HG02938 (cell line): ENCODE measurements around the gene C3AR1.

Experiments used
- ATAC-seq: cut with Tn5 transposase; IDR thresholded peaks from one replicate; pipeline ENCODE4 v1.9.1; 2021; ENCODE audit warnings: mild to moderate bottlenecking, moderate library complexity; ENCODE audit not compliant: unreplicated experiment

Gene C3AR1

GRCh38 chr12:8058506-8058905, 7.7 kb downstream of the C3AR1 start:
- ATAC-seq, result no peak

- ATAC-seq, result no peak
Measured at GRCh38 chr12:8057839-8058238, 8.3 kb downstream of the C3AR1 start.

DNA sequence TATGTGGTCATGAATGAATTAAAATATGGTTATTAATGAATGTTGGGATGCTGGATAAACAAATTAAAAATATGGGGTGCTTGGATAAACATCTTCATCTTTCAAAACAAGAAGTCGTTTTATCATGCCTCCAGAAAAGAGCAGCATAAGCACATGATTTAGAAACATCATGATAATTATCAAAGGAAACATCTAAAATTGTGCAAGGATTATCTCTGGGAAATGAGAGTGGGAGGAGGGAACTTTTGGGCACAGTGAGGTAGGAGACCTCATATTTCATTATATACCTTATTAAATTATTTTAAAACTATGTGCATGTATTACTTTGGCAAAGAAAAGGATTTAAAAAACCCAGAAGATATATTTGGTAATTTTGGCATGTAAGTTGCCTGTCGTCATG, 8.9 kb downstream of the C3AR1 start:
- ATAC-seq, result no peak

- no peak for ATAC-seq
Measured at GRCh38 chr12:8054816-8055215, 11.3 kb downstream of the C3AR1 start.

- no peak for ATAC-seq
Measured at GRCh38 chr12:8052679-8053078, 13.5 kb downstream of the C3AR1 start.

- ATAC-seq, result no peak
Measured at GRCh38 chr12:8050600-8051250, 15.4 kb downstream of the C3AR1 start.

- ATAC-seq, result no peak
Measured at GRCh38 chr12:8048906-8049305, 17.3 kb downstream of the C3AR1 start.

DNA sequence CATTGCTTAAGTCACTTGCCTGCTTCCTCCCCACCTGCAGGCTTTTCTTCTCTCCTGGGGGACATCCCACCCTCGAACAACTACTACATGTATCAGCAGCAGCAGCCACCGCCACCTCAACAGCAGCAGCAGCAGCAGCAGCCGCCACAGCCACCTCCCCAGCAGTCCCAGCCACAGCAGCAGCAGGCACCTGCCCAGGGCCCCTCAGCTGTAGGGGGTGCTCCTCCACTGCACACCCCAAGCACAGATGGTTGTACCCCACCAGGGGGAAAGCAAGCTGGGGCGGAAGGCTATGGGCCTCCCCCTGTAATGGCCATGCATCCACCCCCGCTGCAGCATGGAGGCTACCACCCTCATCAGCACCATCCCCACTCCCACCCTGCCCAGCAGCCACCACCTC, 18.3 kb downstream of the C3AR1 start:
- no peak for ATAC-seq

- no peak for ATAC-seq
Measured at GRCh38 chr12:8045952-8046944, 19.9 kb downstream of the C3AR1 start.

DNA sequence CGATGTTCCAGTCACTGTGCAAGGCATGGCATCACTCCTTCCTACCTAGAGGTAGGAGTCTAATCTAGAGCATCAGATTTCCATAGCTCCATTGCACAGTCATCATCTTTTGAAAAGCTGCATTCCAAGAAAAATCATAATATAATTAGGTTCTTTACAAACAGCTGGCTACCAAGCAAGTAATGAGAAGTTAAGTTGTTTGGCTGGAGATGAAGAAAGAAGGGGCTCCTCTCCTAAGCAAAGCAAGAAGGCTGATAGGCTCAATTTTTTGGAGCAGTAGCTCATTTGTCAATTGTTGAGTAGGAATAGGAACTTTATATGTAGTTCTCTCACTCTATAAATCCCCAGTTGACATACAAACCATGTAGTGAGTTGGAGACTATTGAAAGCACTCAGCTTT, 25.4 kb downstream of the C3AR1 start:
- no peak for ATAC-seq

DNA sequence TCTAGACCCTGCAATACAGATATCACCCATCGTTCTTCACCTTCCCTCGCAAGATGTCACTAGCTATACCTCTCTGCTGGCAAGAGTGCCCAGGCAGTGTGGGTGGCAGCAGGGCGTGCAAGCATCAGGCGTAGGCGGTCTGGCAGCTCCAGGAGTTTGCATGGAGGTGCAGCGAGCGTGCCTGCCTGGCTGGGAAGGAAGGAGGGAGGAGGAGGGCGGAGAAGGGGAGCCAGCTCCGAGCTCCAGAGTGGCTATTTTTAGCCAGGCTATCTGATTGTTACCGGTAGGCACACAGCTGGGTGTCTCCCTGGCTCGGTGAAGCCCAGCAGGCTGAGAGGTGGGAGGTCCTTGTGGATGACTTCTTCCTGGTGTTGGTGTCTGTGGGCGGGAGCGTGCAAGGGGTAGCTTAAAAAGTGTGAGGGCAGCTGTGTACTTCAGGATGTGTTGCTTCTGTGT, 27.5 kb downstream of the C3AR1 start:
- ATAC-seq, result no peak

- no peak for ATAC-seq
Measured at GRCh38 chr12:8037947-8038346, 28.2 kb downstream of the C3AR1 start.

DNA sequence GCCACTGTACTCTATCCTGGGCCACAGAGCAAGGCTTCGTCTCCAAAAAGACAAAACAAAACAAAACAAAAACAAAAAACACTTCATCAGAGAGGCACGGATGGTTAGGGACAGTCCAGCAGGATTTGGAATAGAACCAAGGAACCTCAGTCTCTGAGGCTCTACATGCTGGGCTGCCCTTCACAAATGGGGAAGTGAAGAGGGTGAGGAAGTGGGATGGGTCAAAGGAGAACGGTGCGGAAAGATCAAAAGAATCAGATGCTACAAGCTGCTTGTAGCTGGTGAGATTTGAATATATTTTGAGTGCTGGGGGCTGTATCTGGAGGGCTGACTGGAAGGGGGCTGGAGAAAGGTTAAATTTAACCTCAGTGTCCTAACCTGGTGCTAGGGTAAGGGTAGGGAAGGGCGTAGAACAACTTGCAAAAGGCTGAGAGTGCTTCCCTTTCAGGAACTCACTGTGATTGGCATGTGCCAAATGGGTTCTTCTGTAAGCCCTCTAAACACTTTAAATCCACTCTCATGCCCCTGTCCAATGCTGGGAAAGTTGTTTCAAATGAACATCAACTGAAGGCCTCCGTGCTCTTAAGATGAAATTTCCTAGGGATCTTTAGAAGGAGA, 29.0 kb downstream of the C3AR1 start:
- ATAC-seq, result no peak

GRCh38 chr12:8036346-8036745, 29.8 kb downstream of the C3AR1 start:
- ATAC-seq, result no peak

- ATAC-seq, result no peak
Measured at GRCh38 chr12:8035440-8036010, 30.6 kb downstream of the C3AR1 start.

- no peak for ATAC-seq
Measured at GRCh38 chr12:8034802-8035201, 31.4 kb downstream of the C3AR1 start.

DNA sequence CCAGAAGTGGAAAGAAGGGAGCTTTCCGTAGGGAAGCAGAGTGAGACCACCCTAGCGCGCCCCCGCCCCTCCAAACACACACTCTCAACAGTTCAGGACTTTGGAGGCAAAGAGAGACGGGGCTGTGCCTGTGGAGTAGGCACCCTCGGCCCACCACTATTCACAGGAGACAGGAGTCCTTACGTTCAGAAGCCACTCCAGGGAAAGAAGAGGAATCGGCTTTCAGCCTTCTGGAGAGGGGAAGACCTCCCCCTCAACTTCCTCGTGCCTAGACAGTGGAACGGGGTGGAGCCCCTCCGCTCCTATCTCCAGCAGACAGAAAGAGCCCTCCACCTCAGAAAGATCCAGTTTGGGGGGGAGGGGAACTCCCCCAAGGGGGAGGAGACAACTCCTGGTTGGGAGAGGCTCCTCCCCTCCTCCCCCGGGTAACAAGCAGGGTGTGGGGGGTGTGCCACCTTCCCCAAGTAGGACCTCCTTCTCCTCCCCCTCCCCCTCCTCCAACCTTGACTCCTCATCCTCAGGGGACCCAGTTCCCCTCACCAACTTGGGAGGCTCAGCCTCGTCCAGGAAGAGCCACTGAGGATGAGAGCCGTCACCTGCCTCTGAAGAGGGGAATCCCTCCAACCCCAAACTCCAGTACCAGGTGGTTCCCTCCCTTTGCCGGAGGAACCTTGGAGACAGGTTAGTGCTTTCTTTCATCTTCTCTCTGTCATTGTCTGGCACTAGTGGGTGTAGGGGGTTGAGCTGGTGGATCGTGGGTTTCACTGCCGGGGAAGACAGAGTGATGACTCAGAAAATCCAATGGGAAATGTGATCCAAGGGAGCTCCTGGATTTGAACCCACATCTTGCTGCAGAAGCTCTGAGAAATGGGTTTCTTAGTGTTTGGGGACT, 32.8 kb downstream of the C3AR1 start:
- ATAC-seq, result peak; percentile 8

- ATAC-seq, result peak; percentile 48
Measured at GRCh38 chr12:8032242-8033152, 33.7 kb downstream of the C3AR1 start, which contains the start of gene FOXJ2. Gene FOXJ2, plus strand, starts transcription at chr12:8032716. Its CDS starts 7,117 bp downstream, at chr12:8039833.

DNA sequence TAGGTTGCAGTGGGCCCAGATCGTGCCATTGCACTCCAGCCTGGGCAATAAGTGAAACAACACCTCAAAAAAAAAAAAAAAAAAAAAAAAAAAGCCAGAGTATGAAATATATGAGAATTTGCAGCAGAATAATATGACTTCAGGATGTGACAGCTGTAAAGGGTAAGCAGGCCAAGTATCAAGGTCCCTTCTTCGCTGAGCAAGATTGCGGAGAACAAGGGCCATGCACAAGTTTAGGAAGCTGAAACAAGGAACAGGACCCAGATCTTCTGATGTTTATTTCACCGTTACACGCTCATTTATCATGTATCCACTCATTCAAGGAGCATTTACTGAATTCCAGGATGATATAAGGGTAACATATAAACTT, 34.3 kb downstream of the C3AR1 start:
- no peak for ATAC-seq
